Measurements from ENCODE around the gene TMEM215.
"Not testable (repeated sequence)": the region's sequence is repeated elsewhere in the genome, so short reads cannot be mapped to it uniquely, and the experiment has no call there.

TMEM215 gene

DNA sequence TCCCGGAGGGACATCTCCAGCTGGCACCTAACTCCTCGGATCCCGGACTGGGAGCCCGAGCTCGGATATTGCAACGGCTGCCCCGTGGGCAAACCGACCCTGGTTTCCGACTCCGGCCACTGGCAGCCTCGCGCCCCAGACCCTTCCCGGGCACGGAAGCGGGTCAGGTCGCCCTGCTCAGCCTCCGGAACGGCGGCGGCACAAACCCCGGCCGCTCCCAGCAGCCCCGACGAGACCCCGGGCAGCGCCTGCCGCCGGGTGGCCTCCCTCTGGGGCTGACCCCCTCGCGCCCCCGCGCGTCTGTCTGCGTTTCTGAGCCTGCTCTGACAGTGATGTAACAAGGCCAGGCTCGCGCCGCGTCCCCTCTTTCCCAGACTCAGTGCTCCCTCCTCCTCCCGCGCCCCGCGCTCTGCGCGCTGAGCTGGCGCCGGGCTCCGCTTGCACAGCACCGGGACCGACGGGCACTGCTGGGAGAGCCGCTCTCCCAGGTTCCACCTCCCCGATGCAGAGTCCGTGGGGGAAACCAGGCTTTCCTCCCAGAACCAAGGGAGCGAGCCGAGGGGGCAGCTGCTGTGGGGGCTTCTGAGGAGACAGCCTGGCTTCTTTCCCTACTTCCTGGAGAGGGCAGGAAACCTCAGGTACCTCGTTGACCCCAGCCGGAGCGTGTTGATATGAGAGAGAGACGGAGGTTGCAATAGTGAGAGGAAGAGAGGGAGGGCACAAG is at the start of gene TMEM215:
Gene TMEM215, plus strand, starts transcription at position 373 of the 724 bp plus-strand sequence. CDS start 644 bp downstream, outside the sequence.
- no peak for DNase-seq (ENCODE audit: low read depth in 2 of 2)

DNA sequence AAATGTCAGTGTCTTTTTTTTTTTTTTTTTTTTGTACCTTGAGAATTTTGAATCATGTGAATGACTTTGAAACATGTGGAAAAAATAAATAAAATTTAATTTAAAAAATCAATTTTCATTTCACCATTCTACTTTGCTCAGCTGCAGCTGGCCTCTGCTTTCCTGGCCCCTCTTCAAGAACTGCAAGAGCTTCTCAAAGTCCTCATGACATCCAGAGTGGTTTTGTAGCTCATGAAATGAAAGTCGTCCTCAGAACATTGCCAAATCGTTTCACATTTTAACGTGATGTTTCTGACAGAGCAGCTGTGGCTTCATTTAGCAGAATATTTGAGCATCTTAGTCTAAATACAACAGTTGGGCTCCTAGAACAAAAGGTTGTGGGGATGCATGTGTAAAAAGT is 47.9 kb upstream of the TMEM215 start:
- no peak for DNase-seq (ENCODE audit: low read depth in 2 of 2)

DNA sequence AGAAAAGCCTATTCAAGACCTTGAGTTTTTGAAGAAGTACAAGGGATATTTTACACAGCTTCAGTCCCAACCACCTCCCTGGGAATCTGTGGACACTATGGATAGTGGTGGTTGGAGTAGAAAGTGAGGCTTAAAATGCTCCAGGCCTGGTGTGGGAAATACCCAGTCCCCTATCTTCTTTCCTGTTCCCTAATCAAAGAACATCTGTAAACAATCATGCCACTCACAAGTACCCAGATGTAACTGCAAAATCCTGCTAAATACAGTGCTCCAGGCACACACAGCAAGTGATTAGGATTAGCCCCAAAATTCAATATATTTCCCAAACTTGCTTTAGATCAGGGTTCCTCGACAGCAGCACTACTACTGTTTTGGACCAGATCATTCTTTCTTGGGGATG is 46.0 kb upstream of the TMEM215 start:
- no peak for DNase-seq (ENCODE audit: low read depth in 2 of 2)

DNA sequence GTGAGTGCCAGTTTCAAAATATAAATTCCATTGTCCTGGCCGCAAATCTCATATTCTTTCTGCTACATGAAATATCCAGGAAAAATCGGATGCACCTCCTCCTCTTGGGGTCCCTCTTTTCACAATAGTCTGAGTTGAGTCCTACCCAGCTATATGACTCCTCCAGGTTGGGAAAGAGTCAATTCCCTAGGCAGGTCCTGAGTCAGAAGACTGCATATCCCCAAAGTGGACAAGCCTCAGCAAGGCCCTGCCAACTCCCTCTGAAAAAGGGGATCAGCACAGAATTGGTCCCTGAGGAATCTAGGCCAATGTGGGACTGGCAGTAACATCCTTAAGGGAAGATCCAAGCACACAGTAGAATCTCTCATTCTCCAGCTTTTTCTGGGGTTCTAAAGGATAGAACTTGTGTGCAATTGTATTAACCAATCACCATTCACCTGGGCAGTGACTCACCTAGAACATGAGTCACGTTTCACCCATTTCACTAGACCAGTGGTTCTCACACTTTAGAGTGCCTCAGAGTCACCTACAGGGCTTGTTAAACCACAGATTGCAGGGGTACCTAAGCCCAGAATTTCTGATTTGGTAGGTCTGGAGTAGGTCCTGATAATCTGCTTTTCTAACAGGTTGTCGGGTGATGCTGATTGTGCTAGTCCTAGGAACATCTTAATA is 44.7 kb upstream of the TMEM215 start:
- no peak for DNase-seq (ENCODE audit: low read depth in 2 of 2)

- no peak for DNase-seq (ENCODE audit: low read depth in 2 of 2)
These were observed 41.6 kb upstream of the TMEM215 start for GRCh38 chr9:32741706-32742105.

GRCh38 chr9:32742296-32742695 is 41.0 kb upstream of the TMEM215 start:
- DNase-seq (ENCODE audit: low read depth in 2 of 2), result no peak

GRCh38 chr9:32748013-32748412 is 35.3 kb upstream of the TMEM215 start:
- no peak for DNase-seq (ENCODE audit: low read depth in 2 of 2)

DNA sequence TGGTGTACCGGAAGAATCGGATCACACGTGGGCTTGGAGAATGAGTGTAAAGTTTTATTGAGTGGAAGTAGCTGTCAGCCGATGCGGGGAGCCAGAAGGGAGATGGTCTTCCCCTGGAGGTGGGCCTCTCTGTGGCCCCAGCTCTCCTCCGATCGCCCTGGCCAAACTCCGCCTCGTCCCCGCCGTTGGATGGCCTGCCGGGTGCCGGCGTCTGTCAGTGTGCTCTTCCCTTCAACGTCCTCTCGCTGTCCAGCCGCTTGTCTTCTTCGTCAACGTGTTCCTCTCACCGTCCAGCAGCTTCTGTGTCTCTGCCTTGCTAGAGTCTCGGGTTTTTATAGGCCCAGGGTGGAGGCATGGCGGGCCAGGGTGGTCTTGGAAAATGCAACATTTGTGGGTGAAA is 27.6 kb upstream of the TMEM215 start:
- DNase-seq (ENCODE audit: low read depth in 2 of 2), result no peak

DNA sequence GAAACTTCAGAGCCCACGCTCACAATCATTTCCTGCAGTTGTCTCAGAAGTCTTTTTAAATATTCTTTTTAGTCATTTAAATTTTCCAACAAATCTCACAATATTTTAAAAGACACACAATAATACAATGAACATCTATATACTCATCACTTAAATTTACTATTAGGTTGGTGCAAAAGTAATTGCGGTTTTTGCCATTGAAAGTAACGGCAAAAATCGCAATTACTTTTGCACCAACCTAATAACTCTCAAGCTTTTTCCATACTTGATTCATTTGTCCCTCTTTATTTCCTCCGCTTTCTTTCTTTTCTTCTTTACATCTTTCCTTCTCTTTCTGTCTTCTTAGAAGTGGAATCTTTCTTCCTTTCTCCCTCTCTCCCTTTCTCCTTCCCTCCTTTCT is 19.2 kb upstream of the TMEM215 start:
- DNase-seq (ENCODE audit: low read depth in 2 of 2), result no peak

- no peak for DNase-seq (ENCODE audit: low read depth in 2 of 2)
These were observed 8.1 kb upstream of the TMEM215 start for GRCh38 chr9:32775283-32775682.

- no peak for DNase-seq (ENCODE audit: low read depth in 2 of 2)
These were observed 7.1 kb upstream of the TMEM215 start for GRCh38 chr9:32776201-32776600.

GRCh38 chr9:32782476-32783167 is 718 bp upstream of the TMEM215 start:
- DNase-seq (ENCODE audit: low read depth in 2 of 2), result no peak

DNA sequence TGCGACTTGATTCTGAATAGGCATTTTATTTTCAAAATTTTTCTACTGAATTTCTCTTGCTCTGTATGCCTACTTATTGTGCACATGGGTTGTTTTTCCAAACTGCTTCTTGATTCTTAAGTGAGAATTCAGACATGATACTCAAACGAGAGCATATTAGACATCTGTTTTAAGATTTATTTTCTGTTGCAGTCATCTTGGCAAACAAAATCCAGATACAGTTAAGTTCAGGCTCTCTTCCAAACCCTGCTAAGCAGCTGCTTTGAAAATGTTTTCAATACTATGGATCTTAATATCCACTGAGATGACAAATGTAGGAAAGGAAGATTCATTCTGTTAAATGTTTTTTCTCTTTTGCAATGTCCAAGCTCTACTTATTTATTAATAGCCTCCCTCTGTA is 4.5 kb downstream of the TMEM215 start:
- DNase-seq (ENCODE audit: low read depth in 2 of 2), result no peak

DNA sequence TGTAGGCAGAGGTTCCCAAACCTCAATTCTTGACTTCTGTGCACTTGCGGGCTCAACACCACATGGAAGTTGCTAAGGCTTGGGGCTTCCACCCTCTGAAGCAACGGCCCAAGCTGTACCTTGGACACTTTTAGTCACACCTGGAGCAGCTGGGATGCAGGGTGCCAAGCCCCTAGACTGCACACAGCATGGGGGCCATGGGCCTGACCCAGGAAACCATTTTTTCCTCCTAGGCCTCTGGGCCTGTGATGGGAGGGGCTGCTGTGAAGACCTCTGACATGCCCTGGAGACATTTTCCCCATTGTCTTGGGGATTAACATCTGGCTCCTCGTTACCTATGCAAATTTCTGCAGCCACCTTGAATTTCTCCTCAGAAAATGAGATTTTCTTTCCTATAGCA is 12.7 kb downstream of the TMEM215 start:
- DNase-seq (ENCODE audit: low read depth in 2 of 2), result not testable (repeated sequence)

- DNase-seq (ENCODE audit: low read depth in 2 of 2), result no peak
These were observed 18.2 kb downstream of the TMEM215 start for GRCh38 chr9:32801530-32801929.

DNA sequence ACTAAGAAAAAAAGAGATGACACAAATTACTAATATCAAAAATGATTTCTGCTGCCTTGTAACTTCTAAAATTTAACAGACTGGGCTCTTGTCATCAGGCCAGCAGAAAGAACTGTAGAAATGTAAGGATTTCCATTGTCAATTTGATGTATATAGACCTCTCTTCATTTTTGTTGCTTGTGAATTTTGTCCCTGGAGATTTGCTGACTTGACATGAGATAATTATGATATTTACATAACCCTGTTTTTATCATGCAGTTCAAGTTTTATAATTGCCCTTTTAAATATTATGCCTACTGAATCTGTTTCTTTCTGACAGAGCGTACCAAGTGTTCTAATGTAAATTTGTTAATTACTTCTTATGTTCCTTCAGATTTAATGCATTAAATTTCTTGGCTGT is 23.9 kb downstream of the TMEM215 start:
- no peak for DNase-seq (ENCODE audit: low read depth in 2 of 2)

DNA sequence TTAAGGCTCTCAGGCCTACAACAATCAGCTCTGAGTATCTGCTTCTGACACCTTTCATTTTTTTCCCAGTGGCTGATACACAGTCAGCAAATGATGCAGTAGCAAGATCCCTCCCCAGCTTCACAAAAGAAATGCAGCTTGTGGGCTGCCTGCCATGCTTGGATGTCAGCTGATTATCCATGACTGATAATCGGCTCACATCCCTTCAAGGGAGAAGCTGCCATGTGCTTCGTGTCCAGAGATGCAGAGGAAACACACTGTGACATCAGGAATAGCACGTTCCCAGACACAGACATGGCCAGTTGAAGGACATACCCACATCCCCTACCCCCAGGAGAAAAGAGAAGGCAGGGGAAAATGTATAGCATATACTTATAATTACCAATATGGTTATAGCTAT is 27.9 kb downstream of the TMEM215 start:
- no peak for DNase-seq (ENCODE audit: low read depth in 2 of 2)

DNA sequence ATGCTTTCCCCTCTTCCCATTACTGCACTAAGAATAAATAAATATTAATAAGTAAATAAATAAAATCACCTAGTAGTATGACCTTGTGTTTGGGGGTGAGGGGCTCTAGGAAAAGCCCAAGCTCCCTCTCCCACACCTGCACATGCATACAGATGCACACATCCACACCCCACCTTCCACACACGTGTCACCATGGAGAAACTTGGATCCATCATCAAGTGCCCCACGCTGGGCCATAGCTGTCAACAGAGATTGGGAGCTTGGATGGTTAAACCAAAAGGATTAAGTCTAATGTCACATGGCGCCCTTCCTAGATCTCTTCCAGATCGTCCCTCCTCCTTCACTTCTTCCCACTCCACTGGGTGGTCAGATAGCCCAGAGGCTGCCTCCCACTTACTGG is 37.0 kb downstream of the TMEM215 start:
- DNase-seq (ENCODE audit: low read depth in 2 of 2), result no peak

DNA sequence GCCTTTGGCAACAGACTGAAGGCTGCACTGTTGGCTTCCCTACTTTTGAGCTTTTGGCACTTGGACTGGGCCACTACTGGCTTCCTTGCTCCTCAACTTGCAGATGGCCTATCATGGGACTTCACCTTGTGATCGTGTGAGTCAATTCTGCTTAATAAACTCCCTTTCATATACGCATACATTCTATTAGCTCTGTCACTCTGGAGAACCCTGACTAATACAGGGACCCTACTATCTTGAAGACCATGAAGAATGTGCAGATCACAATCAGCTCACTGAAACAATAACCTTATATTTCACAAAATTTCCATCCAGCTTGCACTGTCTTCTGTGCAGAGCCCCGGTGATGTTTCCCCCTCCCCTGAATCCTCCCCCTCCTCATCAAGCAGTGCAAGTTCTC is 39.8 kb downstream of the TMEM215 start:
- DNase-seq (ENCODE audit: low read depth in 2 of 2), result no peak

GRCh38 chr9:32823551-32823950 is 40.2 kb downstream of the TMEM215 start:
- DNase-seq (ENCODE audit: low read depth in 2 of 2), result no peak

DNA sequence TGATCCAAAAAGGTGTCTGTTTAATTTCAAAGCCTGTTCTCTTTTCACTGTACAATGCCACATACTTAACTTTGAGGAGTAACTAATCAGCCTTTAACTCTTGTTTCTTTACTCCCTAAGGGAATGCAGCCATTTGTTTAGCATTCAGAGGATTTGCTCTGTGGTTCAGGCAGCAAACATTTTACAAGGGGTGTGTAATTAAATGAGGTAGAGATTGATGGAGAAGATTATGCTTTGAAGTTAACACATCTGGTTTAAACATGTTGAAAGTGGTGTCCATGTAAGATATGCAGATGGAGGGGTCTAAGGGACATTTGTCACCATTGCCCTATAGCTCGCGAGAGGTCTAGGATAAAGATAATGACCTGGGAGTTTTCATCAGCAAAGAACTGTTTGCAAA is 41.9 kb downstream of the TMEM215 start:
- no peak for DNase-seq (ENCODE audit: low read depth in 2 of 2)

GRCh38 chr9:32828861-32829260 is 45.5 kb downstream of the TMEM215 start:
- DNase-seq (ENCODE audit: low read depth in 2 of 2), result no peak

- DNase-seq (ENCODE audit: low read depth in 2 of 2), result no peak
These were observed 49.0 kb downstream of the TMEM215 start for GRCh38 chr9:32832346-32832745.
